CD4-positive, alpha-beta T cell (primary cell): ENCODE results near the gene RAPGEF2. TPM values are rescaled to one million over a fixed set of nuclear protein-coding genes. Genes with fewer than 3 reads are reported as not detected.

Experiments used
- ATAC-seq: fragments of 200-7000 bp; cut with Tn5 transposase; one replicate; pipeline ENCODE4 v1.10.0; 2022; ENCODE audit warnings: mild to moderate bottlenecking; ENCODE audit not compliant: poor library complexity
- CTCF ChIA-PET: fragments of 350-600 bp; sonication (Branson Sonifier 250); formaldehyde crosslinking; loops from one replicate; lab custom pipeline; 2021; ENCODE audit warnings: antibody characterized with exemption, inconsistent platforms; lab: Charles Lee
- POLR2A ChIA-PET: fragments of 350-600 bp; sonication (Branson Sonifier 250); formaldehyde crosslinking; loops from one replicate; lab custom pipeline; 2021; ENCODE audit warnings: antibody characterized with exemption, inconsistent platforms; lab: Charles Lee
- DNase-seq, 14 experiments: peaks; one replicate each; pipeline ENCODE4 v3.0.0-alpha.2; 2013 to 2020; ENCODE audit warnings: mixed read lengths in 2 of 14
- H3K27ac ChIP-seq, 2 donors: one replicate each; pipeline versions ENCODE4 v1.5.1 to v1.7.0; 2013; ENCODE audit warnings: low read length in 2 of 2, low read depth in 1 of 2, mild to moderate bottlenecking in 1 of 2
- H3K27me3 ChIP-seq, 2 experiments: 1 replicate in 1 of 2; 2 replicates in 1 of 2; pipeline versions ENCODE4 v1.6.1 to v1.7.0; 2013; ENCODE audit warnings: low read length in 2 of 2, control low read depth in 1 of 2, mild to moderate bottlenecking in 1 of 2, moderate library complexity in 1 of 2; ENCODE audit not compliant: insufficient read depth in 2 of 2, control insufficient read depth in 1 of 2
- H3K36me3 ChIP-seq: one replicate; pipeline ENCODE4 v1.6.1; 2013; ENCODE audit warnings: low read length, control low read depth; ENCODE audit not compliant: insufficient read depth
- H3K4me1 ChIP-seq: one replicate; pipeline ENCODE4 v1.6.1; 2013; ENCODE audit warnings: low read length, control low read depth; ENCODE audit not compliant: insufficient read depth
- H3K4me3 ChIP-seq: one replicate; pipeline ENCODE4 v1.5.1; 2013; ENCODE audit warnings: mild to moderate bottlenecking, low read length, moderate library complexity
- H3K9me3 ChIP-seq, 2 experiments: 1 replicate in 1 of 2; 2 replicates in 1 of 2; pipeline versions ENCODE4 v1.6.1 to v1.7.0; 2013; ENCODE audit warnings: low read length in 2 of 2, mild to moderate bottlenecking in 2 of 2, control low read depth in 1 of 2, moderate library complexity in 1 of 2; ENCODE audit not compliant: control insufficient read depth in 1 of 2, insufficient read depth in 1 of 2
- H3K27ac Mint-ChIP-seq: one replicate; pipeline ENCODE4 v1.8.0; 2020; ENCODE audit warnings: mixed read lengths
- H3K27me3 Mint-ChIP-seq: one replicate; pipeline ENCODE4 v1.8.0; 2021; ENCODE audit warnings: mixed read lengths
- H3K36me3 Mint-ChIP-seq: one replicate; pipeline ENCODE4 v1.8.0; 2021; ENCODE audit warnings: low read depth, mixed read lengths
- H3K4me1 Mint-ChIP-seq: one replicate; pipeline ENCODE4 v1.8.0; 2021; ENCODE audit warnings: low read depth, mixed read lengths
- H3K4me3 Mint-ChIP-seq: one replicate; pipeline ENCODE4 v1.8.0; 2020; ENCODE audit warnings: mild to moderate bottlenecking, mixed read lengths
- H3K9me3 Mint-ChIP-seq: one replicate; pipeline ENCODE4 v1.8.0; 2020; ENCODE audit warnings: mixed read lengths
- intact Hi-C, 2 experiments: fragments of 100-400 bp; cut with DNase I in 1 of 2; cut with micrococcal nuclease in 1 of 2; formaldehyde crosslinking; loops; one replicate each; pipeline versions ENCODE4 v1.15.1 to v1.9.0; 2023 to 2025; cut with DNase I, micrococcal nuclease
- total RNA-seq, 174 experiments: library from RNA in 2 of 174; stranded (reverse) in 2 of 174; gene quantifications; one replicate each; pipeline ENCODE4 v1.2.3 and lab custom pipeline; 2021 to 2026
- TF ChIP-seq, protein P1 (sequence below): fragments of 200-600 bp; IDR thresholded peaks from one replicate; pipeline ENCODE4 v1.8.0; 2022; ENCODE audit warnings: antibody characterized with exemption, mild to moderate bottlenecking

The RAPGEF2 gene
- total RNA-seq, 2 experiments from 2014 or later = 25.6 to 26.4 TPM

DNA sequence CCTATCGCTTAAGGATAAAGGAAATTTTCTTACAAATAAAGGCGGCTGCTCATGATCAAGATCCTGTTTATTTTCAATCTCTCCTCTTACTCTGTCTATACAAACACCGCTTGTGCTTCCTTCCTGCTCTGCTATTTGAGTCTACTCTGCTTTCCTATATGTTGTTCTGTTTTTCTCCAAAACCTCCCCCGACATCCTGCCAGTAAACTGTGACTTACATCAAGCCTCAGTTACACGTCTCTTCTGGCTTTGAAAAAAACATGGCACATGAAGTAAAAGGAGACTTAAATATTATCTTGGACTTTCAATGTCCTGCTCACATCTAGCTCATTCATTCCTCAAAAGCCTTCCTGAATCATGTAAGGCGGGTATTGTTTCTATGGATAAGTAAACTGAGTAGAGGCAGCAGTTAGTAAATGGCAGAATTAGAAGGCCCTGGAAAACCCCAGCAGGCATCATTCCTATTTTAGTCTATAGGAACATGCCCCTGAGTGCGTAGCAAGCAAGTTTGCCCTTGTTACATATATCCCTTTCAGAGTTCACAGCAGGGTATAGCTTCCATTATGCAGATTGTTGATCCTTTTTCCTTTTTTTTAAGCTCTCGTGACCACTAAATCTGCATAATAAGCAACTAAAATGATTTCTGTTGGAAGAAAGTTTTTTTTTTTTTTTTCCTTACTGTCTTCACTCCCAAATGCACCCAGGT lies 280.1 kb downstream of the RAPGEF2 start:
- peaks cover 8% of the 10 kb centered on the region for H3K9me3 Mint-ChIP-seq
- no peaks in the 10 kb centered on the region for H3K4me1 Mint-ChIP-seq
- Histone ChIP-seq H3K4me1 (no peaks in the 10 kb centered on the region), H3K9me3 (peaks cover 0 to 3% of the 10 kb centered on the region in 2 experiments), H3K27me3 (no peaks in the 10 kb centered on the region), H3K4me3 (no peak overlapping the region), H3K36me3 (no peaks in the 10 kb centered on the region), H3K27ac (no peak overlapping the region)
- ChIA-PET CTCF (interaction anchor here (1.1 kb wide), 1 partner anchor 28 kb away, joined by 3 read pairs; no protein-coding TSS in a partner anchor), POLR2A (no interaction called here)
- ATAC-seq = no peak
- no peak for DNase-seq
- intact Hi-C loops = no loop called here
- no peak overlapping the region for H3K27ac Mint-ChIP-seq
- TF ChIP-seq, protein P1, sequence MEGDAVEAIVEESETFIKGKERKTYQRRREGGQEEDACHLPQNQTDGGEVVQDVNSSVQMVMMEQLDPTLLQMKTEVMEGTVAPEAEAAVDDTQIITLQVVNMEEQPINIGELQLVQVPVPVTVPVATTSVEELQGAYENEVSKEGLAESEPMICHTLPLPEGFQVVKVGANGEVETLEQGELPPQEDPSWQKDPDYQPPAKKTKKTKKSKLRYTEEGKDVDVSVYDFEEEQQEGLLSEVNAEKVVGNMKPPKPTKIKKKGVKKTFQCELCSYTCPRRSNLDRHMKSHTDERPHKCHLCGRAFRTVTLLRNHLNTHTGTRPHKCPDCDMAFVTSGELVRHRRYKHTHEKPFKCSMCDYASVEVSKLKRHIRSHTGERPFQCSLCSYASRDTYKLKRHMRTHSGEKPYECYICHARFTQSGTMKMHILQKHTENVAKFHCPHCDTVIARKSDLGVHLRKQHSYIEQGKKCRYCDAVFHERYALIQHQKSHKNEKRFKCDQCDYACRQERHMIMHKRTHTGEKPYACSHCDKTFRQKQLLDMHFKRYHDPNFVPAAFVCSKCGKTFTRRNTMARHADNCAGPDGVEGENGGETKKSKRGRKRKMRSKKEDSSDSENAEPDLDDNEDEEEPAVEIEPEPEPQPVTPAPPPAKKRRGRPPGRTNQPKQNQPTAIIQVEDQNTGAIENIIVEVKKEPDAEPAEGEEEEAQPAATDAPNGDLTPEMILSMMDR = no peak
- H3K36me3 Mint-ChIP-seq = no peaks in the 10 kb centered on the region
- H3K27me3 Mint-ChIP-seq = peaks cover 40% of the 10 kb centered on the region
- no peak overlapping the region for H3K4me3 Mint-ChIP-seq

DNA sequence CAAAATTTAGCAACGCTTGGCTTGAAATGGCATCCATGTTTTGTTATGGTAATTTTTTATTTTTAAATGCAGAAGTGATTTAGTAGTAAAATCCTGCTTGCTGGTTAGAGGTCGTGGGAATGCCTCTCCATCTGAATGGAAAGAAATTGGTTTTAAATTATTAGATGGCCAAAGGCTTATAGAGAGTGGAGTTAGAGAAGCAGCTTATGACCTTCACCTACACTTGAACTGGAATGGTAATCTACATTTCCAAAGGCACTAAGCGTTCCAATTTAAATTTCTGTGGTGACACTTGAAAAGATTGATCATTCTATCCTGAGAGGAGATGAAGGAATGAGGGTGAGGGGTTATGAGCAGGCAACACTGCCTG lies 280.7 kb downstream of the RAPGEF2 start:
- DNase-seq (no peak), ATAC-seq (no peak)
- H3K27me3 ChIP-seq = no peaks in the 10 kb centered on the region
- Mint-ChIP-seq H3K9me3 (peaks cover 8% of the 10 kb centered on the region), H3K4me3 (no peak overlapping the region), H3K4me1 (no peaks in the 10 kb centered on the region), H3K36me3 (no peaks in the 10 kb centered on the region), H3K27me3 (peaks cover 45% of the 10 kb centered on the region), H3K27ac (no peak overlapping the region)
- H3K36me3 ChIP-seq = no peaks in the 10 kb centered on the region
- POLR2A ChIA-PET = no interaction called here
- H3K4me3 ChIP-seq = no peak overlapping the region
- CTCF ChIA-PET = interaction anchor here (1.1 kb wide), 1 partner anchor 28 kb away, joined by 3 read pairs; no protein-coding TSS in a partner anchor
- no peaks in the 10 kb centered on the region for H3K4me1 ChIP-seq
- intact Hi-C loops = no loop called here
- H3K27ac ChIP-seq = no peak overlapping the region
- TF ChIP-seq, protein P1 = no peak
- no peaks in the 10 kb centered on the region for H3K9me3 ChIP-seq

DNA sequence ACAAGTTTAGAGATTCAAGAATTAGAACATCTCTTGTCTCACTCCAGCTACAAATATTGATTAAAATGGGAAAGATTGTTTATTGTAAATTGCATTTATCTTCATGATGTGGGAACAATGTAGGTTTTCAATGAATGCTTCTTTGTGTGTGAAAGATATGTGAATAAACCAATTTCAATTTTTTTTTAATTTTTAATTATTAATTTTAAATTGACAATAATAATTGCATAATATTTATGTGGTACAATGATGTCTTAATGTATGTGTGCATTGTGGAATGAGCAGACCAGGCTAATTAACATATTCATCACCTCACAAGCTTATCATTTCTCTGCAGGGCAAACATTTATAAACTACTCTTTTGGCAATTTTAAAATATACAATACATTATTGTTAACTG lies 281.1 kb downstream of the RAPGEF2 start:
- H3K36me3 Mint-ChIP-seq = no peaks in the 10 kb centered on the region
- no peak overlapping the region for H3K4me3 ChIP-seq
- no peaks in the 10 kb centered on the region for H3K4me1 ChIP-seq
- intact Hi-C loops = no loop called here
- TF ChIP-seq, protein P1 = no peak
- H3K27me3 ChIP-seq = no peaks in the 10 kb centered on the region
- no peak overlapping the region for H3K27ac ChIP-seq
- H3K9me3 ChIP-seq = no peaks in the 10 kb centered on the region
- POLR2A ChIA-PET = no interaction called here
- no peaks in the 10 kb centered on the region for H3K4me1 Mint-ChIP-seq
- ATAC-seq = no peak
- H3K27ac Mint-ChIP-seq = no peak overlapping the region
- H3K9me3 Mint-ChIP-seq = peaks cover 8% of the 10 kb centered on the region
- CTCF ChIA-PET = interaction anchor here (1.1 kb wide), 1 partner anchor 27 kb away, joined by 3 read pairs; no protein-coding TSS in a partner anchor
- DNase-seq = no peak
- no peaks in the 10 kb centered on the region for H3K36me3 ChIP-seq
- H3K27me3 Mint-ChIP-seq = peaks cover 49% of the 10 kb centered on the region
- H3K4me3 Mint-ChIP-seq = no peak overlapping the region
